Ovary (tissue), 3 donors: ENCODE results near the gene FBXO7.

Experiments
- EP300 ChIP-seq: sonication (generic); formaldehyde crosslinking; IDR thresholded peaks from one replicate; pipeline ENCODE4 v1.6.1; 2017; ENCODE audit warnings: antibody characterized with exemption
- POLR2A ChIP-seq: fragments of 450-650 bp; IDR thresholded peaks from one replicate; pipeline ENCODE4 v1.6.1; 2017; ENCODE audit warnings: antibody characterized with exemption, mild to moderate bottlenecking, moderate library complexity
- TF ChIP-seq, protein P1 (sequence below), 3 donors: fragments of 450-650 bp in 2 of 3; fragments of 200-600 bp in 1 of 3; IDR thresholded peaks; one replicate each; pipeline versions ENCODE4 v1.5.1 to v1.8.0; 2016 to 2022; ENCODE audit warnings: antibody characterized with exemption in 3 of 3, mild to moderate bottlenecking in 1 of 3
- donor health status: DM: no; HTN: no; CAD: no.

- TF ChIP-seq, protein P1, sequence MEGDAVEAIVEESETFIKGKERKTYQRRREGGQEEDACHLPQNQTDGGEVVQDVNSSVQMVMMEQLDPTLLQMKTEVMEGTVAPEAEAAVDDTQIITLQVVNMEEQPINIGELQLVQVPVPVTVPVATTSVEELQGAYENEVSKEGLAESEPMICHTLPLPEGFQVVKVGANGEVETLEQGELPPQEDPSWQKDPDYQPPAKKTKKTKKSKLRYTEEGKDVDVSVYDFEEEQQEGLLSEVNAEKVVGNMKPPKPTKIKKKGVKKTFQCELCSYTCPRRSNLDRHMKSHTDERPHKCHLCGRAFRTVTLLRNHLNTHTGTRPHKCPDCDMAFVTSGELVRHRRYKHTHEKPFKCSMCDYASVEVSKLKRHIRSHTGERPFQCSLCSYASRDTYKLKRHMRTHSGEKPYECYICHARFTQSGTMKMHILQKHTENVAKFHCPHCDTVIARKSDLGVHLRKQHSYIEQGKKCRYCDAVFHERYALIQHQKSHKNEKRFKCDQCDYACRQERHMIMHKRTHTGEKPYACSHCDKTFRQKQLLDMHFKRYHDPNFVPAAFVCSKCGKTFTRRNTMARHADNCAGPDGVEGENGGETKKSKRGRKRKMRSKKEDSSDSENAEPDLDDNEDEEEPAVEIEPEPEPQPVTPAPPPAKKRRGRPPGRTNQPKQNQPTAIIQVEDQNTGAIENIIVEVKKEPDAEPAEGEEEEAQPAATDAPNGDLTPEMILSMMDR (IDR thresholded peaks at IDR 0.05) = no peak
- TF ChIP-seq POLR2A (no peak), EP300 (no peak)
These were observed 56.6 kb downstream of the FBXO7 start for GRCh38 chr22:32531228-32531627.
